Measurements from ENCODE around the gene CDS1. TPM values are rescaled to one million over a fixed set of nuclear protein-coding genes. Genes with fewer than 3 reads are reported as not detected.

The CDS1 gene
- total and polyA plus RNA-seq, 10 of the 15 experiments (the other 5 are each of a cell fraction or from before 2014, with no cell fraction given): 0.03 TPM; not detected in 8

DNA sequence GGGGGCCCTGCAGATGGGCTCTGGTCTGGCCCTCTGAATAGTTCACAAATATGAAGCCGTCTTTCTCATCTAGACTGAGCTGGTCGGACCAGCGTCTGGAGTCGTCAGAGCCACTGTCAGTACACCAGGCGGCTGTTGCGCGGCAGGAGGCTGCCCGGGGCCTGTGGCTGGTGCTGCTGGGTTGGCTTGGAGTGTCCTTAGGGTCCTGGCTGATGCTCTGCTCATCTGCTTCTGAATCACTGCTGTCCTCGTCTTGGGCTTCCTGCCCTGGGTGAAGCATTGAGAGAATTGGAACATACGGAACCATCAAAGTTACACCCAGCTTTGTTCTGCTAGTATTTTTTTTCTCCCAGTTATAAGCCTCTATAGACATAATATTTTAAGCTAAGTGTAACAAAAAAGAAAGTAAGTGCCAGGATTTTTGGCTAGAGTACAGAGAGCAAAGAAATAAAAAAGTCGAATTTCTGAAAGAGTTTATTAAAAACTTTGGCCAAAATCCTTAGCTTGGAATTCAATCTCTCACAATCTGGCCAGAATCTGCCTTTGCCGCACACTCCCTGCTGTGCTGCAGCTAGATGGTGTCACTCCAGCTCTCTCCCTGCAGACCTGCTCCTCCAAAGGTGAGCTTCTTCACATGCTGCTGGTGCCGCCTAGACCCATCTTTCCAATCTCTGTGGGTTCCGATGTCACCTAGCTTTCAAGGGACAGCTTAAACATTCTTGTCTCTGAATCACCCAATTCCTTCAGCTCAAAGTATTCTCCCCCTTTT lies 96.2 kb downstream of the CDS1 start:
- Histone ChIP-seq H3K4me3 (no peak overlapping the region), H3K9ac (ENCODE audit: control insufficient read depth, insufficient read depth, low read length) (no peak overlapping the region), H3K4me1 (ENCODE audit: control insufficient read depth, insufficient read depth, low read length) (no peaks in the 10 kb centered on the region), H3K27ac (ENCODE audit: control insufficient read depth, insufficient read depth) (no peak overlapping the region), H3K9me3 (replicated peaks; ENCODE audit: control insufficient read depth, insufficient read depth, low read length) (no peaks in the 10 kb centered on the region), H4K20me1 (ENCODE audit: control insufficient read depth, insufficient read depth) (no peaks in the 10 kb centered on the region), H3K27me3 (replicated peaks in 1 of 2; ENCODE audit: control insufficient read depth in 2 of 2, insufficient read depth in 2 of 2, low read length in 1 of 2) (no peaks in the 10 kb centered on the region; a peak in 1 of 4 replicates), H2AFZ (ENCODE audit: control insufficient read depth, low read depth, low read length) (no peak overlapping the region), H3K4me2 (ENCODE audit: control insufficient read depth, insufficient read depth) (no peak overlapping the region), H3K79me2 (ENCODE audit: control insufficient read depth, insufficient read depth, low read length) (no peaks in the 10 kb centered on the region), H3K36me3 (ENCODE audit: control insufficient read depth in 2 of 2, insufficient read depth in 2 of 2, low read length in 1 of 2) (no peaks in the 10 kb centered on the region)
- SMC1A ChIA-PET (ENCODE audit: uncharacterized antibody, unreplicated experiment): no interaction called here
- FAIRE-seq: no peak
- in situ Hi-C loops (cut with MboI): no loop called here
- TF ChIP-seq NRF1 (conservative IDR thresholded peaks at IDR 0.05; ENCODE audit: low read depth, low read length) (no peak), NBN (IDR thresholded peaks at IDR 0.05) (no peak)
- TF ChIP-seq, protein P1, sequence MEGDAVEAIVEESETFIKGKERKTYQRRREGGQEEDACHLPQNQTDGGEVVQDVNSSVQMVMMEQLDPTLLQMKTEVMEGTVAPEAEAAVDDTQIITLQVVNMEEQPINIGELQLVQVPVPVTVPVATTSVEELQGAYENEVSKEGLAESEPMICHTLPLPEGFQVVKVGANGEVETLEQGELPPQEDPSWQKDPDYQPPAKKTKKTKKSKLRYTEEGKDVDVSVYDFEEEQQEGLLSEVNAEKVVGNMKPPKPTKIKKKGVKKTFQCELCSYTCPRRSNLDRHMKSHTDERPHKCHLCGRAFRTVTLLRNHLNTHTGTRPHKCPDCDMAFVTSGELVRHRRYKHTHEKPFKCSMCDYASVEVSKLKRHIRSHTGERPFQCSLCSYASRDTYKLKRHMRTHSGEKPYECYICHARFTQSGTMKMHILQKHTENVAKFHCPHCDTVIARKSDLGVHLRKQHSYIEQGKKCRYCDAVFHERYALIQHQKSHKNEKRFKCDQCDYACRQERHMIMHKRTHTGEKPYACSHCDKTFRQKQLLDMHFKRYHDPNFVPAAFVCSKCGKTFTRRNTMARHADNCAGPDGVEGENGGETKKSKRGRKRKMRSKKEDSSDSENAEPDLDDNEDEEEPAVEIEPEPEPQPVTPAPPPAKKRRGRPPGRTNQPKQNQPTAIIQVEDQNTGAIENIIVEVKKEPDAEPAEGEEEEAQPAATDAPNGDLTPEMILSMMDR (IDR thresholded peaks at IDR 0.05 in 2 of 3, conservative IDR thresholded peaks at IDR 0.05 in 1 of 3; ENCODE audit: control insufficient read depth in 2 of 3, extremely low read depth in 1 of 3, insufficient read depth in 1 of 3, low read depth in 3 of 3, low read length in 3 of 3): no peak
- BruUV-seq (replicated peaks): no TSS peak
- RAD21 ChIA-PET (ENCODE audit: unreplicated experiment): no interaction called here
- CTCF ChIA-PET: interaction anchor here (0.7 kb wide), 1 partner anchor 678 kb away, joined by 3 read pairs; no protein-coding TSS in a partner anchor
- 67% methylated on average over 14 of the region's 14 CpGs for WGBS (ENCODE audit: insufficient coverage, insufficient replicate concordance, low lambda C conversion rate, missing lambda C conversion rate)
- no peak for DNase-seq (ENCODE audit: low read depth, low spot score)
- POLR2A ChIA-PET: no interaction called here
- no peak for ATAC-seq
- intact Hi-C loops (cut with micrococcal nuclease; ENCODE audit: unreplicated experiment): no loop called here

DNA sequence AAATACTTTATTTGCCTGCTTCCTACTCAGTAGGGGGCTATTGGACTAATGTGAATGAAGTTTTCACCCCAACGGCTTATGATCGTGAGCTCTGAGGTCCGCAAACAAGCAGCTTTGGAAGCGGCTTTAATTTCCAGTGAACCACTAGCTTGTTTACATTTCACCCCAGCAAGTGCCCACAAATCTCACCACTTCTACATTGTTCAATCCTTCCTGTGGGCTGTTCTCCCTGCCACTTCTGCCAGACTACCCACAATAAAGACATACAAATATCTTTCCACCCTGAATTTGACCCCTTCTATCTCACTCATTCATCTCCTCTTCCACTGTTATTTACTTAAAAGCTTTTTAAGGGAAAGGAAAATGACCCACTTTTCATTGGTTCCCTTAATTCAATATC lies 98.0 kb downstream of the CDS1 start:
- ChIA-PET POLR2A (no interaction called here), CTCF (no interaction called here), SMC1A (ENCODE audit: uncharacterized antibody, unreplicated experiment) (no interaction called here), RAD21 (ENCODE audit: unreplicated experiment) (no interaction called here)
- Histone ChIP-seq H4K20me1 (ENCODE audit: control insufficient read depth, insufficient read depth) (no peaks in the 10 kb centered on the region), H3K4me3 (no peak overlapping the region), H3K79me2 (ENCODE audit: control insufficient read depth, insufficient read depth, low read length) (no peaks in the 10 kb centered on the region), H3K36me3 (ENCODE audit: control insufficient read depth in 2 of 2, insufficient read depth in 2 of 2, low read length in 1 of 2) (no peaks in the 10 kb centered on the region), H3K27me3 (replicated peaks in 1 of 2; ENCODE audit: control insufficient read depth in 2 of 2, insufficient read depth in 2 of 2, low read length in 1 of 2) (no peaks in the 10 kb centered on the region; a peak in 1 of 4 replicates), H2AFZ (ENCODE audit: control insufficient read depth, low read depth, low read length) (no peak overlapping the region), H3K9ac (ENCODE audit: control insufficient read depth, insufficient read depth, low read length) (no peak overlapping the region), H3K4me1 (ENCODE audit: control insufficient read depth, insufficient read depth, low read length) (no peaks in the 10 kb centered on the region), H3K9me3 (replicated peaks; ENCODE audit: control insufficient read depth, insufficient read depth, low read length) (no peaks in the 10 kb centered on the region), H3K27ac (ENCODE audit: control insufficient read depth, insufficient read depth) (no peak overlapping the region), H3K4me2 (ENCODE audit: control insufficient read depth, insufficient read depth) (no peak overlapping the region)
- WGBS (ENCODE audit: insufficient coverage, insufficient replicate concordance, low lambda C conversion rate, missing lambda C conversion rate): 74% methylated on average over 4 of the region's 4 CpGs
- DNase-seq (ENCODE audit: low read depth, low spot score) (no peak), FAIRE-seq (no peak), ATAC-seq (no peak)
- in situ Hi-C loops (cut with MboI) (no loop called here), intact Hi-C loops (cut with micrococcal nuclease; ENCODE audit: unreplicated experiment) (no loop called here)
- no TSS peak for BruUV-seq (replicated peaks)
- TF ChIP-seq TCF7 (IDR thresholded peaks at IDR 0.05; ENCODE audit: borderline replicate concordance) (no peak), HDAC2 (IDR thresholded peaks at IDR 0.05) (no peak), ZZZ3 (IDR thresholded peaks at IDR 0.05; ENCODE audit: control insufficient read depth, insufficient read length, low read depth) (no peak), CBX3 (IDR thresholded peaks at IDR 0.05; ENCODE audit: borderline replicate concordance, low read depth) (no peak), POU2F2 (IDR thresholded peaks at IDR 0.05; ENCODE audit: borderline replicate concordance, low read depth, low read length) (no peak), BCL11A (IDR thresholded peaks at IDR 0.05; ENCODE audit: low read depth, low read length) (no peak), ZNF274 (IDR thresholded peaks at IDR 0.05; ENCODE audit: insufficient read depth, insufficient read length) (no peak), ESRRA (IDR thresholded peaks at IDR 0.05; ENCODE audit: low read length) (no peak), JUND (IDR thresholded peaks at IDR 0.05; ENCODE audit: low read depth, low read length) (no peak), FOXM1 (IDR thresholded peaks at IDR 0.05; ENCODE audit: low read depth, low read length) (no peak), SUZ12 (IDR thresholded peaks at IDR 0.05; ENCODE audit: unreplicated experiment) (no peak), TARDBP (IDR thresholded peaks at IDR 0.05; ENCODE audit: borderline replicate concordance) (no peak), IKZF1 (conservative IDR thresholded peaks at IDR 0.05) (no peak)
- TF ChIP-seq, protein P2, sequence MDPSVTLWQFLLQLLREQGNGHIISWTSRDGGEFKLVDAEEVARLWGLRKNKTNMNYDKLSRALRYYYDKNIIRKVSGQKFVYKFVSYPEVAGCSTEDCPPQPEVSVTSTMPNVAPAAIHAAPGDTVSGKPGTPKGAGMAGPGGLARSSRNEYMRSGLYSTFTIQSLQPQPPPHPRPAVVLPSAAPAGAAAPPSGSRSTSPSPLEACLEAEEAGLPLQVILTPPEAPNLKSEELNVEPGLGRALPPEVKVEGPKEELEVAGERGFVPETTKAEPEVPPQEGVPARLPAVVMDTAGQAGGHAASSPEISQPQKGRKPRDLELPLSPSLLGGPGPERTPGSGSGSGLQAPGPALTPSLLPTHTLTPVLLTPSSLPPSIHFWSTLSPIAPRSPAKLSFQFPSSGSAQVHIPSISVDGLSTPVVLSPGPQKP (IDR thresholded peaks at IDR 0.05; ENCODE audit: low read depth, low read length): no peak
